ACC112 (cell line): Measurements from ENCODE around the gene SIL1.

Experiments
- H2AFZ ChIP-seq: fragments of 200-600 bp; sonication (generic); one replicate; pipeline ENCODE4 v1.6.0; 2017; ENCODE audit warnings: antibody characterized with exemption, low read length; ENCODE audit not compliant: unreplicated experiment
- H3K27ac ChIP-seq: fragments of 200-600 bp; sonication (generic); 2 replicates; pipeline ENCODE4 v1.5.1; 2014; ENCODE audit warnings: low read depth, mild to moderate bottlenecking, antibody characterized with exemption, low read length, moderate library complexity
- H3K27me3 ChIP-seq: fragments of 200-600 bp; sonication (generic); 2 replicates; pipeline ENCODE4 v1.6.1; 2014; ENCODE audit warnings: mild to moderate bottlenecking, antibody characterized with exemption, low read length, moderate library complexity, mixed read lengths; ENCODE audit not compliant: insufficient read depth
- H3K36me3 ChIP-seq: fragments of 200-600 bp; sonication (generic); 2 replicates; pipeline ENCODE4 v1.6.1; 2016; ENCODE audit warnings: mild to moderate bottlenecking, antibody characterized with exemption, low read length, moderate library complexity, mixed read lengths; ENCODE audit not compliant: insufficient read depth
- H3K4me1 ChIP-seq: fragments of 200-600 bp; sonication (generic); one replicate; pipeline ENCODE4 v1.6.1; 2016; ENCODE audit warnings: low read length, mixed read lengths; ENCODE audit not compliant: insufficient read depth, unreplicated experiment, control insufficient read depth
- H3K4me3 ChIP-seq: fragments of 200-600 bp; sonication (generic); 2 replicates; pipeline ENCODE4 v1.5.1; 2014; ENCODE audit warnings: mild to moderate bottlenecking, low read depth, low read length
- H3K79me2 ChIP-seq: fragments of 200-600 bp; sonication (generic); one replicate; pipeline ENCODE4 v1.6.0; 2016; ENCODE audit warnings: low read length; ENCODE audit not compliant: control insufficient read depth, unreplicated experiment, insufficient read depth

Gene SIL1

DNA sequence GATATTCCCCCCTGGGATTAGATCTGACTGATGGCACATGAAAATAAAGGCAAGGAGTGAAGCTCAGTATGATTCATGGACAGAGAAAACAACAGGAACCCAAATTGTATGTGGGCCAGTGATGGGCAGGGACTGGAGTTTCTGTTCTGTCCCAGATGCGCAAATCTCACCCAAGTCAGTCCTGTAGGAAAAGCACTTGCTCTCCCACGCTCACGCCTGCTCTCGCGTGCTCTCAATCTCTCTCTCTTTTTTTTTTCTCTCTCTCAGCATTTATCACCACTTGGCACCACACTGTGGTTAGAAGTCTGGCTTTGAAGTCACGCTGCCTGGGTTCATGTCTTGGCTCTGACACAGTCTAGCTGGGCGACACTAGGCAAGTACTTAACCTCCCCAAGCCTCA, 216.6 kb downstream of the SIL1 start:
- no peaks in the 10 kb centered on the region for H3K79me2 ChIP-seq

DNA sequence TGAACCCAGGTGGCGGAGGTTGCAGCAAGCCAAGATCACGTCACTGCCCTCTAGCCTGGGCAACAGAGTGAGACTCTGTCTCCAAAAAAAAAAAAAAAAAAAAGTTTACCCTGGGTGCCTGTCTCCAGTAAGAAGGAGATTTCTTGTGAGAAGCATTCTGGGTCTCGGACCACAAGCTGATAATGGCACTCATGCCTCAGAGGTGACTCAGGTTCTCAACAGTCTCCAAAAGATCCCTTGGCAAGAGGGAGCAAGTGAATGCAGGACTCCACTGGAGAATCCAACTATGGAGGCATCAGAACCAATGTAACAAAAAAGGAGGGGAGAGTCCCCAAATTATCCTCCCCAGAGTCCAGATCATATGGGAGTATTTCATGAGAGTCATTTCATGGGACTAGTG, 217.0 kb downstream of the SIL1 start:
- H3K27ac ChIP-seq = peak overlapping the region; percentile 29; the same call in 1 of the 2 replicates
- no peak overlapping the region for H2AFZ ChIP-seq
- no peak overlapping the region for H3K4me3 ChIP-seq

More for the DNA sequence above, 216.6 kb downstream of the SIL1 start:
- Histone ChIP-seq H3K27me3 (no peaks in the 10 kb centered on the region), H3K36me3 (no peaks in the 10 kb centered on the region), H2AFZ (no peak overlapping the region), H3K27ac (peak overlapping the region; percentile 29; the same call in 1 of the 2 replicates), H3K4me3 (no peak overlapping the region), H3K4me1 (peaks cover 32% of the 10 kb centered on the region)

DNA sequence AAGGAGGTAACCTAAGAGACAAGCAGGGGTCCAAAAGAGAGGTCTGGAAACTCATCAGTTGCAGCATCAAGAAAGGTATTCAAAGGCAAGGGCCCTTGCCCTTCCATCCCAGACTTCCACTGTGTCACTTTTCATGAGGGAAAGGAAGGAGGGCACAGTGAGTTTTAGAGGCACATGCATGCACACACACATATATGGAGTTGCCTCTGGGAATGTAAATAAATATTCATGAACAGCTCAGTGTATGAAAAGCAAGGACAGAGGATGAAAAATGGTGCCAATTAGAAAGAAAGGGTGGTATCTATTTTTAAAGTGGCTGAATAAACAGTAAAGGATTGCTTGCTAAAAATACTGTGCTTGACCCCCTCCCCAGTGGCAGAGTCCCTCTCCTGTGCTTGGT, 217.7 kb downstream of the SIL1 start:
- no peak overlapping the region for H2AFZ ChIP-seq
- no peaks in the 10 kb centered on the region for H3K79me2 ChIP-seq
- no peaks in the 10 kb centered on the region for H3K36me3 ChIP-seq
- H3K4me3 ChIP-seq = no peak overlapping the region
- H3K27me3 ChIP-seq = no peaks in the 10 kb centered on the region
- peaks cover 31% of the 10 kb centered on the region for H3K4me1 ChIP-seq
- H3K27ac ChIP-seq = peak overlapping the region; percentile 29; the same call in 1 of the 2 replicates

More for the DNA sequence above, 217.0 kb downstream of the SIL1 start:
- peaks cover 32% of the 10 kb centered on the region for H3K4me1 ChIP-seq
- no peaks in the 10 kb centered on the region for H3K36me3 ChIP-seq
- H3K79me2 ChIP-seq = no peaks in the 10 kb centered on the region
- no peaks in the 10 kb centered on the region for H3K27me3 ChIP-seq

DNA sequence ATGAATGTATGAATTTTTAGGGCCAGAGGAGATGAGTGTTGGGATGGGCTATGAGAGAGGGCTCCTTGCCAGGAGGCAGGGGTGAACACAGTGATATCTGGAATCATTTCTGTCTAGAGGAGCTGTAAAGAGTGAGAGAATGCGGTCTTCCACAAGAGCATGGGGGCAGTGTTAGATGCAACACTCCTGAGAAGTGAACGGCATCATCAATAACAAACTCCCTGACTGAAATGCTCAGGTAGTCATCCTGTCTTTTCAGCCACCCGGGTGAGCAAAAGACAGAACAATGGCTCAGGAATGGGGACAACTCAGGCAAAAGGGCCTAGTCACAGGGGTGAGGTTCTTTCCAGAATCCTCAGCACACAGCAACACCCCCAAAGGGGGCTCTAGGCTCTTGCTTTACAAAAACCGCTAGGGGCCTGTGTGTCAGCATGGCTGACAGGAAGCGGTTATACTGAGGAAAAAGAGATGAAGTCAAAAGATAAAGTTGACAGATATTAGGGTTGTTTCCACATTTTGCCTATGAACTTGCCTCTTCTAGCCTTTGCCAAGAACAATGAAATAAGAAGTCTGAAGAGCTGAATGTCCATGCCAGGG, 218.4 kb downstream of the SIL1 start:
- H3K36me3 ChIP-seq = no peaks in the 10 kb centered on the region
- H2AFZ ChIP-seq = no peak overlapping the region
- no peak overlapping the region for H3K4me3 ChIP-seq
- peaks cover 38% of the 10 kb centered on the region for H3K4me1 ChIP-seq
- no peak overlapping the region for H3K27ac ChIP-seq
- no peaks in the 10 kb centered on the region for H3K27me3 ChIP-seq
- H3K79me2 ChIP-seq = no peaks in the 10 kb centered on the region

DNA sequence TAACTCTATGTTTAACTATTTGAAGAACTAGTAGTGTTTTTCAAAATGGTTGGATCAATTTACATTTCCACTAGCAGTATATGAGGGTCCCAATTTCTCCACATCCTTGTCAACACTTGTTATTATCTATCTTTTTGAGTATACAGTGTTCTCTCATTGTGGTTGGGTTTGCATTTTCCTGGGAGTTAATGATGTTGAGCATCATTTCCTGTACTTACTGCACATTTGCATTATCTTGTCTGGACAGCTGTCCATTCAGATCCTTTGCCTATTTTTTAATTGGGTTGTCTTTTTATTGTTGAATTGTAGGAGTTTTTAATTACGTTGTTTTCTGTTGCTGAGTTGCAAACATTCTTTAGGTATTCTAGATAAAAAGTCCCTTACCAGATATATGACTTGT, 219.6 kb downstream of the SIL1 start:
- no peak overlapping the region for H2AFZ ChIP-seq
- no peaks in the 10 kb centered on the region for H3K79me2 ChIP-seq
- peak overlapping the region; percentile 40; the same call in 1 of the 2 replicates for H3K4me3 ChIP-seq
- peaks cover 47% of the 10 kb centered on the region for H3K4me1 ChIP-seq
- no peaks in the 10 kb centered on the region for H3K36me3 ChIP-seq
- H3K27ac ChIP-seq = 0 out of 2 replicates have a peak overlapping the region, but pooled peaks have one; percentile 10
- no peaks in the 10 kb centered on the region for H3K27me3 ChIP-seq

DNA sequence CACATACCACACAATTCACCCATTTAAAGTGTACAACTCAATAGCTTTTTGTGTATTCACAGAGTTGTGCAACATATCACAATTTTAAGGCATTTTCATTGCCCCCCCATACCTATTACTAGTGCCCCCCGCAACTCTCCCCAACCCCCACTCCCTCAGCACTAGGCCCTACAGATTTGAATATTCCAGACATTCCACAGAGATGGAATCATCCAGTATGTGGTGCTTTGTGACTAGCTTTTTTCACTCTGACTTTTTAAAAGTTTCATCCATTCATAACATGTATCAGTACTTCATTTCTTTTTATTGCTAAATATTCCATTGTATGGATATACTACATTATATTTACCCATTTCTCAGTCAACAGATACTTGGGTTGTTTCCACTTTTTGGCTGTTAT, 220.1 kb downstream of the SIL1 start:
- H3K79me2 ChIP-seq = no peaks in the 10 kb centered on the region
- H3K27me3 ChIP-seq = no peaks in the 10 kb centered on the region
- peak overlapping the region; percentile 40; the same call in 1 of the 2 replicates for H3K4me3 ChIP-seq
- 0 out of 2 replicates have a peak overlapping the region, but pooled peaks have one; percentile 10 for H3K27ac ChIP-seq
- H2AFZ ChIP-seq = no peak overlapping the region
- peaks cover 47% of the 10 kb centered on the region for H3K4me1 ChIP-seq
- H3K36me3 ChIP-seq = no peaks in the 10 kb centered on the region

DNA sequence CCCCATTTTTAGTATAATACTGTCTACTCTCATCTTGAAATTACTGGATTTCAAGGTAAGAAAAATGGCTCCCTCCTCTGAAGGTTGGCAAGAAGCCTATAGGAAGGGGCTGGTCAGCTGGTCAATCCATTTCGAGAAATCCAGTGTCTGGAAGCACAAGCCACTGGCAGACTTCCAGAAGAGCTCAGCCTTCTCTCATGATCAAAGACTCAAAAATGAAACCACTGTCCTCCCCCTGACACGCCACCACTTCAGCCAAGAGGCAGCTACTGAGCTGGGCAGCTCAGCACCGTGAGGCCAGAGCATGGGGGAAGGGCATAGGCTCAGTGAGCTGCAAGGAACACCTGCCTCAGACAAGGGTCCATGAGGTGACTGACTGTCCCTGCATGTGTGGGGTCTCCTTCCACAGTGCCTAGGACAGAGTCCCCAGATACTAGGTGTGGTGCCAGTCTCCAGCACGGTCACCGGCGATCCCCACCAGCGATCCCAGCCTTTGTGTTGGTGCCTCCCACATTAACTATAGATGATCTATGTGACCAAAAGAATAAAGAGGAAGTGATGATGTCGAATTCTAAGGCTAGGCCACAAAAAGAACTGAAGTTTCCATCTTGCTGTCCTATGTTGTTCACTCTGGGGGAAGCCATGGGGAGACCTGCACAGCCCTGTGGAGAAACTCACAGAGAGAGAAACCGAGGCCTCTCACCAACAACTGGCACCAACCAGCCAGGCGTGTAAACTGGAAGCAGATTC, 222.9 kb downstream of the SIL1 start:
- peak overlapping the region; percentile 37 for H3K27ac ChIP-seq
- no peaks in the 10 kb centered on the region for H3K79me2 ChIP-seq
- H3K27me3 ChIP-seq = no peaks in the 10 kb centered on the region
- H3K4me1 ChIP-seq = peaks cover 31% of the 10 kb centered on the region
- no peak overlapping the region for H3K4me3 ChIP-seq
- H3K36me3 ChIP-seq = no peaks in the 10 kb centered on the region
- H2AFZ ChIP-seq = peak overlapping the region; percentile 14

DNA sequence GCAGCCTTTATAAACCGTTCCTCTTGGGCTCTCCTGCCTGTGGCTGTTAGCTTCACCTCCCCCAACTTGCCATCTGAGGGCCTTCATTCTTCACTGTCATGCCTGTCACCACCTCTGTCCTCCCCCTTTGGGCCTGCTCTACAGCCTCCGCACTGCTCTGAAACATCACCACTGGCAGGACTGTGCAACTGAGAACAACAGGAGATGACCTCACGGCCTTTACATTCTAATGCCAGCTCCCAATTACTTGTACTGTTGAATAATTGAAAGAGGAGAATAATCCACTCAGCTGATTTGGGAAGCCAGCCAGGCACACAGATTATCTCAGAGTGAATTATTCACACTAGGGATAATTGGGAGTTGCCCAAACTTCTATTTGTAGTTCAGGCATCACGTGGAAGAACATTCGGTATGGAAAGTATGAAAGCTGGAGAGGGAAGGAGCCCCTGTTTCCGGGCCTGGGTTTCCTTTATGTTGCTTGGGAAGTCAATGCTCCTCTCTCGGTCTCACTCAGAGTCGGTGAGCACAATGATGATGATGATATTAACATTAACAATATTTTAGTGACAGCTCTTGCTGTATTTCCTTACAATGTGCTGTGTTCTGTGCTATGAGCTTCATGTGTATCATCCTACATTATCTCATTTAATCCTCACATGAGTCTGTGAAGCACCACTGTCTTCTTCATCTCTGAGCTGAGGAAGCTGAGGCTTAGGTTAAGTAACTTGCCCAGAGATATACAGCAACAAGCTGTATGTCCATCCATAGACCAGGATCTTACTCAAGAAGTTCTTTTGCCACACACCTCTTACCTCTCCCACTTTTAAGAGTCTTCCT, 223.7 kb downstream of the SIL1 start:
- peak overlapping the region; percentile 37 for H3K27ac ChIP-seq
- H3K27me3 ChIP-seq = no peaks in the 10 kb centered on the region
- H3K79me2 ChIP-seq = no peaks in the 10 kb centered on the region
- H3K36me3 ChIP-seq = no peaks in the 10 kb centered on the region
- no peak overlapping the region for H3K4me3 ChIP-seq
- peaks cover 31% of the 10 kb centered on the region for H3K4me1 ChIP-seq
- H2AFZ ChIP-seq = peak overlapping the region; percentile 14

DNA sequence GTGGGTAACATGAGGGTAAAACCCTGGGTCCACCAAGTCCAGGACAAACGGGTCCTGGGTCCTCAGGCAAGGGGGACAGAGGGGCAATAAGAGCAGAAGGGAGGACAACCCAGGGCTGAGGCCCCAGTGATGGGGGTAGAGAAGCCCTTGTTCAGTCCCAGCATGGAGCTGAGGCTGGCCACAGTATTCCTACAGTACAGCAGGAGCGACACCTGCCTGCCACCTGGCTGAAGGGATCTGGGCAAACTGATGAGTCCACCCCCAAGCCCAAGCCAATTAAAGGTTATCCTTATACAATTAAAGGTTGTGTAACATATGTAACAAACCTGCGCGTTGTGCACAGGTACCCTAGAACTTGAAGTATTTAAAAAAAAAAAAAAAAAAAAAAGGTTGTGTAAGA, 225.3 kb downstream of the SIL1 start:
- H3K36me3 ChIP-seq = no peaks in the 10 kb centered on the region
- no peaks in the 10 kb centered on the region for H3K27me3 ChIP-seq
- peaks cover 21% of the 10 kb centered on the region for H3K4me1 ChIP-seq
- H2AFZ ChIP-seq = no peak overlapping the region
- H3K27ac ChIP-seq = no peak overlapping the region
- H3K4me3 ChIP-seq = no peak overlapping the region
- H3K79me2 ChIP-seq = no peaks in the 10 kb centered on the region

DNA sequence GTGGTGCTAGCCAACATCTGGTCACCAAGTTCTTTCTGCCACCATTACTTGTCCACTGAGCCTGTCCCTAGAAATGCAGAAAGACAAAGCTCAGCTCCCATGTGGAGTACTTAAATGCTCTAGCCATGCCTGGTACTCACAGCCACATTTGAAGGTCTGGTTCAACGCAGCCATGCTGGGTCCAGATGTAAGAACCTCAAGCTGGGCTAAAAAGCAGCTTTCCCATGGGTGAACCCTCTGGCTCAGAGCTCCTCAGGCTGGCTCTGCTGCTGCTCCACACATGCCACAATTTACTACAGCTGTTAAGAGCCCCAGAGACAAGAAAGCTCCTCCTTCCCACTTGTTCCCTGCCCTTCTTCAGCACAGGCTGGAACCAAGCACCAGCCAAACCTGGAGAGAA, 225.9 kb downstream of the SIL1 start:
- Histone ChIP-seq H3K4me3 (no peak overlapping the region), H3K4me1 (peaks cover 19% of the 10 kb centered on the region), H3K27ac (no peak overlapping the region), H3K27me3 (no peaks in the 10 kb centered on the region), H3K36me3 (no peaks in the 10 kb centered on the region), H3K79me2 (no peaks in the 10 kb centered on the region), H2AFZ (no peak overlapping the region)
